ENCODE data around the gene MAPK8IP3.

DNA sequence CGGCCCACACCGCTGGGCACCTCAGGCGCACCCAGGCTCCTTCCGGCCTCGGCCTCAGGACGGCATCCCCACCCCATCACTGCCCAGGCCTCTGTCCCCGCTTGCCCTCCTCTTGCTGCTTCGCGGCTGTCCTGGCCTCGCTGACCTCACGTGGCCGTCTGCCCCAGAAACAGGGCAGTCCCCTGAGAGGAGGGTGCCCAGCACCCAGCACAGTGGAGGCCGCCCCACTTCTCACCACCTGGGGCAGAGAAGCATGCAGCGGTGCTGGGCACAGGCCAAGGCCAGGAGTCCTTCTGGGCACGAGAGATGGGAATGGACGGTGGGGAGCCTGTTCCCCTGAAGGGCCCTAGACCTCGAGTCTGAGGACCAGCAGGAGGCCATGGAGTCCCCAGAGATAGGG lies 111.7 kb downstream of the MAPK8IP3 start:
- TF ChIP-seq, protein P1, sequence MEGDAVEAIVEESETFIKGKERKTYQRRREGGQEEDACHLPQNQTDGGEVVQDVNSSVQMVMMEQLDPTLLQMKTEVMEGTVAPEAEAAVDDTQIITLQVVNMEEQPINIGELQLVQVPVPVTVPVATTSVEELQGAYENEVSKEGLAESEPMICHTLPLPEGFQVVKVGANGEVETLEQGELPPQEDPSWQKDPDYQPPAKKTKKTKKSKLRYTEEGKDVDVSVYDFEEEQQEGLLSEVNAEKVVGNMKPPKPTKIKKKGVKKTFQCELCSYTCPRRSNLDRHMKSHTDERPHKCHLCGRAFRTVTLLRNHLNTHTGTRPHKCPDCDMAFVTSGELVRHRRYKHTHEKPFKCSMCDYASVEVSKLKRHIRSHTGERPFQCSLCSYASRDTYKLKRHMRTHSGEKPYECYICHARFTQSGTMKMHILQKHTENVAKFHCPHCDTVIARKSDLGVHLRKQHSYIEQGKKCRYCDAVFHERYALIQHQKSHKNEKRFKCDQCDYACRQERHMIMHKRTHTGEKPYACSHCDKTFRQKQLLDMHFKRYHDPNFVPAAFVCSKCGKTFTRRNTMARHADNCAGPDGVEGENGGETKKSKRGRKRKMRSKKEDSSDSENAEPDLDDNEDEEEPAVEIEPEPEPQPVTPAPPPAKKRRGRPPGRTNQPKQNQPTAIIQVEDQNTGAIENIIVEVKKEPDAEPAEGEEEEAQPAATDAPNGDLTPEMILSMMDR (IDR thresholded peaks at IDR 0.05; ENCODE audit: low read length) = no peak
- no peak for TF ChIP-seq EZH2 (optimal IDR thresholded peaks at IDR 0.05; ENCODE audit: low read depth, low read length)
